ENCODE data around the gene SERINC1. TPM values are rescaled to one million over a fixed set of nuclear protein-coding genes. Genes with fewer than 3 reads are reported as not detected.

The SERINC1 gene
- total RNA-seq, 1 donor from 2014 or later = 51.3 TPM

DNA sequence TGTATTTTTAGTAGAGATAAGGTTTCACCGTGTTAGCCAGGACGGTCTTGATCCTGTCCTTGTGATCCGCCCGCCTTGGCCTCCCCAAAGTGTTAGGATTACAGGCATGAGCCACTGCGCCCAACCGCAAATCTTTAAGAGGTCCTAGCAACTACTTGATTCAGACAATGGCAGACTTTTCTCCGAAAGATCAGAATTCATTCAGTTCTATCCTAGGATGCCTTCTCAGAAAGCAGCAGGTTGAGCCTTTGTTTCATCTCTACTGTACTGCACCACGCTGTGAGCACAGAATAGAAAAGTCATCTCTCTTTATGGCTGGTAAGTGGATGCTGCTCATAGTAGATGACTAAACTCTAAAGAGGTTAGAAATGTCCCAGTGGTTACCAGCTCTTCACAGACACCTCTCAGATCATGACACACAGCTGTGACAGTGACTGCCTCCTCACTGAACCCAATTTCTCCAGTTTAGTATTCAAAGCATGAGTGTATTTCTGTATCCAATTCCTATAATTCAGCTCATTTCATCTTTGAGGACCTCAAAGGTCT is 78.2 kb downstream of the SERINC1 start:
- TF ChIP-seq CTCF (conservative IDR thresholded peaks at IDR 0.05) = no peak
- peaks cover 7% of the 10 kb centered on the region for H3K27me3 Mint-ChIP-seq (ENCODE audit: low read depth)
- H3K4me3 Mint-ChIP-seq = no peak overlapping the region
- H3K4me1 Mint-ChIP-seq = peaks cover 4% of the 10 kb centered on the region
- DNase-seq (ENCODE audit: low read depth, low spot score) = no peak
- no peak overlapping the region for H3K27ac Mint-ChIP-seq (ENCODE audit: unreplicated experiment)
- no peaks in the 10 kb centered on the region for H3K9me3 Mint-ChIP-seq
- H3K36me3 Mint-ChIP-seq (ENCODE audit: low read depth) = no peaks in the 10 kb centered on the region

Other genes starting within 250 kb of the SERINC1 start
- 31.8 and 34.0 TPM in 2 replicates for gene HSF2, start 72.2 kb downstream of the SERINC1 start, total RNA-seq
- 86.4 and 88.8 TPM in 2 replicates for gene PKIB, start 138.6 kb upstream of the SERINC1 start, total RNA-seq

Data from neural crest cell (in vitro differentiated cells).